AG08396 (cell line): ENCODE measurements around the gene TPT1.

Experiments
- DNase-seq: peaks from one replicate; pipeline ENCODE4 v3.0.0; 2012; ENCODE audit warnings: low spot score, mixed read lengths

The TPT1 gene

DNA sequence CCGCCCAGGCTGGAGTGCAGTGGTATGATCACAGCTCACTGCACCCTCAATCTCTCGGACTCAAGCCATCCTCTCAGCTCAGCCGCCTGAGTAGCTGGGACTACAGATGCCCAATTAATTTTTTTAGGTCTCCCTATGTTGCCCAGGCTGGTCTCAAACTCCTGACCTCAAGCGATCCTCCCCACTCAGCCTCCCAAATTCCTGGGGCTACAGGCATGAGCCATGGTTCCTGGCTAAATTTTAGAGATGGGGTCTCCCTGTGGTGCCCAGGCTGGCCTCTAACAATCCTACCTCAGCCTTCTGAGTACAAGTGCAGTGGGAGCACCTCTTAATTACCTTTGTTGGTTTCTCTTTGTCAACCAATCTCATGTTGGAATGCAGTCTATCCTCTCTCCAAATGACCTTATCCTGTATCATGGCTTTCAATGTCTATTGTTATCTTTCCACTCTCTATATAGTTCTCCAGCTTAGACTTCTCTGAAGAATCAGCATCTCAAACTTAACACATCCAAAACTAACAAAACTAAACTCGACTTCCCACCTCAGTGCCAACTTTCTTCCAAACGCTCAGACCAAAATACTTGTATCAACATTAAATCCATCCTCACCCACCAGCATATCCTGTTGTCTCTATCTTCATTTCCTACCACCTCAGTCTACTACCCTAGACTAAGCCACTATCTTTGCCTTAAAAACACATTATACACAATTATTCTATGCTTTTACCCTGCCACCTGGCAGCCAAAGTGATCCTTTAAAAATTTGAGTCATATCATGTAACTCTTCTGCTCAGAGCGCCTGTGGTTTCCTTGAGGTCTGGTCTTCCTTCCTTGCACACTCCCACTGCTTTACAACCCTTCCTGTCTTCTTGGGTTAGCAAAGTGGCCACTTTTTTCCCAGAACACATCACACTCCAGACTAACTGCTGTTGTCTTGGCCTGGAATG lies 6.7 kb downstream of the TPT1 start:
- no peak for DNase-seq

DNA sequence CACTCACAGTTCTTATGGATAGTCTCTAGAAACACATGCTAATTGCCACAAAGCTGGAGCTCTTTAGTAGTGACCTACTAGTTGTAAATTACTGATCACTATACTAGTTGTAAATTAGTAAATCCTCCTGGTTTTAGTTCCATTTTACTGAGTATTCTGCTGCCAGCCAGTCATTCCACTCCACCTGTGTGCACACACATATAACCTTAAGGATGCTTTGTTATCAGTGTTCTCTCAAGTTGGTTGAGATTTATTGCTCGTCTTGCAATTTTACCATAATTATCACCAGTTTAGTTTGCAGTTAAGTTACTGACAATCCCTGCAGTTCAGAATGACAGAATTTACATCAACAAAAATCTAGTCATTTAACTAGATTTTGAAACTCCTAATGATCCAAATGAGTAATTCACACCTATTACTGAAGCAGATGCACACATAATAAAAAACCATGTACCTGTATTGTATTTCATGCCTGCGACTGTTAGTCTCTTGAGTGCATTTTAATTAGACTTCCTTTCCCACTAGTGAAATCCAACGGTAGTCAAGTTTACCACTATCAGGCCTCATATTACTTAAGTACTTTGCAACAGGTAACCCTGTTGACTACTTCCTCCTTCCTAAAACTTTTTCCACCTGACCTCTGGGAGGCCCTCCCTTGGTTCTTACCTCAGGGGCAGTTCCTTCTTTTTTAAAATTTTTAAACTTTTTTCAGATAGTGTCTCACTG lies 7.6 kb downstream of the TPT1 start:
- DNase-seq, result no peak

DNA sequence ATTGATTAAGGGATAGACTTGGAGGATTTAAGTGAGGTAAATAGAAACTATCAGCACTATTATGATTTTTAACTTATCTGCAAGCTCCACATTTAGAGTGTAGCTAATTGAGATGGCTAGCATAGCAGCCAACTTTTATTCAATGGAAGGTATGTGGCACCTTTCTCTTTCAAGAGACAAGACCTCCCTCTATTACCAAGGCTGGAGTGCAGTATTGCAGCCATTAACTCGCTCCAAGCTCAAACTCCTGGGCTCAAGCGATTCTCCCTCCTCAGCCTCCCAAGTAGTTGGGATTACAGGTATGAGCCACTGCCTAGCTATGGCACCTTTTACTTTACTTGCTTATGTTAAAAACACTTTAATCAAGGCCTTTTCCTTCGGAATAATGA lies 8.2 kb downstream of the TPT1 start:
- DNase-seq, result no peak

DNA sequence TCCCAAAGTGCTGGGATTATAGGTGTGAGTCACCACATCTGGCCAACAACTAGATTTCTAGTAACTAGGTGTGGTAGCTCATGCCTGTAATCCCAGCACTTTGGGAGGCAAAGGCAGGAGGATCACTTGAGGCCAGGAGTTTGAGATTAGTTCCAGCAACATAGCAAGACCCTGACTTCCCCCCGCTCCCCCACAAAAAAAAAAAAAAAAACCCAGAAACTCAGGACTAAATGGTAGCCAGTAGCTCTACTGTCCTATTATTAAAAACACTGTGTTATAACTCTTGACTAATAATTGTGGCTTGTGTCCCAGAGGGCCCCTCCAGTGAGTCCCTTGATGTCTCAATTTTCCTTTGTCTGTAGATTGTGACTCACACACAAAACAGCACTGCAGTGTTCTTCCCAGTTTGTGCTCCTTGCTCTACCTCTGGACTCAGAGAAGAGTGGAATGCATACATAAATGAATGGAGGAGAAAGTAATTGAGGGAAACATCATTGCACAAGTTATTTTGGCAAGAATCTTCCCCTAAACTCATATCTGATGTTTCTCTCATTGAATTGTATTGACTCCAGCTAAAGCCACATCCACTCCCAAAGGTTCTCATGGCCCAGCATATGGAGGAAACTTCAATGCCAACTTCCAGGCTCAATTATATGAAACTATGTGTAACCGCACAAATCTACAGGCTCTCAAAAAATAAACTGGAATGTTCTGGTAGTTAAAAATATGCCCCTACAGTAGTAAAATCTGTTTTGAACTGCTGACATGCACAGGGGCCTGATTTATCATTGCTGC lies 8.8 kb downstream of the TPT1 start:
- no peak for DNase-seq

DNA sequence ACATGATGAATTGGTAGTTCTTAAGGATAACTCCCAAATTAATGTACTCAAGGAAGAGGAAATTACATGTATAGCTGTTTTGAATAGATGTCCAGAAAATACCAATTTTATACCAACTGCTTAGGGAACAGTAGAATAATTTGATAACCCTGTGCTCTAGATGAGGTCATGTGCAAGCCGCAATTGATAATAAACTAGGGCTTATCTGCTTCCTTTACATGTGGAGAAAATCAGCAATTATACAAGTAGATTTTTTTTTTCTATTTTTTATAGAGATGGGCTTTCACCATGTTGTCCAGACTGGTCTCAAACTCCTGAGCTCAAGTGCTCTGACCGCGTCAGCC lies 9.3 kb downstream of the TPT1 start:
- DNase-seq, result no peak

DNA sequence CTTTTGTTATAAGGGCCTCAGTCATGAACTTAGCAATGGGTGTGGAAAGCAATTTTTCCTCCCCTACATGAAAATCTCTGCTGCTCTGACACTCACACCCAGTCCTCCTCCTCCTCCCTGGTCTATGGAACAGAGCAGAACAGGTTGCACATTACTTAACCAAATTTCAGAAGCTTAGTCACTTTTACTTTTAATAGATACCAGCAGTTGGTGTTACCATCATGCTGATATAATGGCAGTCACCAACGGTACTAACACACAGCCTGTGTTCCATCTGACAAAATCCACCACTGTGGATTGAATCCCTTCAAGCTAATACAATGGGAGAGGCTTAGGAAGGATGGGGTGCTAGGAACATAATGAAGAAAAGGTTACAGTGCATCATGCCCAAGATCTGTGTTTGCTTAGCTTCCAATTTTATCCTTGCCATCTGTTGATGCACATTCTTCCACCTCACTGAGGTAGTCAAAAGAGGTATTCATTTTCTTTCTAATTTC lies 9.8 kb downstream of the TPT1 start:
- DNase-seq, result no peak

DNA sequence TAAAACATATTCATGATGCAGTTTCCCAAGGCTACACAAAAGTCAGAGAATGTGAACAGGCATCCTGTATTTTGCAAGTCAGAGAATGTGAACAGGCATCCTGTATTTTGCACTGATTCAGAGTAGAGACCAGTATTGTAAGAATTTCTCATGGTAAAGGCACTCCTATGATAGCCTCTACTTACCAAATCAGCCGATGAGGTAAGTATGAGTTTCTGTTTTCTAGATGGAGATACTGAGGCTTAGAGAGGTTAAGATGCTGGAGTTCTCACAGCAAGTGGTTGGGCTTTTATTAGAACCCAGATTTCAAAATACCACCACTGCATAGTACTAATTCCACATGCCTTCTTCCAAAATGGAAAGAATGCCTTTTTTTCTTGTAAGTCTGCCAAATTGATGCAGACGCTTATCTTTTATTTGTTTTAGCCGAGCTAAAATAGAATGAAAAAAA lies 12.3 kb downstream of the TPT1 start:
- DNase-seq, result no peak

DNA sequence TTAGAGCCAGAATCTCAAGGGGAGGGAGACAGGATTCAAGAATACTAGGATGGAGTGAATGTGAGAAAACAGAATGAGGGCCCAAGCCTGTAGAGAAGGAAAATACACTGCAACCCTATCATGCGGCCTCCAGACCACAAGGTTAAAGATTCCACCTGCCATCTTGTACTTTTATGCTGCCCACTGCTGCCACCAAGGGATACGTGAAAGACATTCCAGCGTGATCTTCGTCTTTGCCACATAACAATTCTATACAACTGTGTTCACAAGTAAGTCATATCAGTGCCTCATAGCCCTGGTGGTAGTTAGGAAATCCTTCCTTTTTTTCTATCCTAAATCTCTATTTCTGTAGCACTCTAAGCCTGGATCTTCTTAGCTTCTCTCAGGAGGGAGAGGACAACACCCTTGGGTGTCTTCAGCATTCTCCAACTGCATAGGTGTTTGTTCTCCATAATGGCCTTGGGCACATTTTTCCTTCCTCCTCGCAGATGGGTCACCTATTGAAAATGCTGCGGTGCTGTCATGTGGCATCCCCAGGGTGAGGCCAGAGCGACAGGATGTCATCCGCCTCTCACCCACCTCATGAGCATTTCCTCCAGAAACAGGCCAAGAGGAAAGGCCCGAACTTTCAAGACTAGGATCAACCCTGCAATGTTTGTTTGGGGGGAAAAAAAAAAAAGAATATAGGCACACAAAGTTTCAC lies 13.6 kb downstream of the TPT1 start:
- DNase-seq, result no peak

DNA sequence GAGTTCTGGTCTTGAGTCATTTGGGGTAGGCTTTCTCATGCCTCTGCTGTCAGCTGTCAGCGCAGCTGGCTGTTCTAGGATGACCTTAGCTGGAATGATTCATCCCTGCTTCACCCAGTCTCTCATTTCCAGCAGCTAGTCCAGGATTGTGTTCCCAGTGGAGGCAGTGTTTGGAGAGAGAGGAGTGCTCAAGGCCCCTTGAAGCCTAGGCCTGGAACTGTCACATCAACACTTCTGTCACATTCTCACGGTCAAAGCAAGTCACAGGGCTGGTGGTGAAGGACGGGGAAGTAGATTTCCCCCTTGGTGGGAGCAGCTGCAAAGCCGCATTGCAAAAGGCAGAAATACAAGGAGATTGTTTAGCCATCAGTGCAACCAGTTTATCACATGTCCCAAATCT lies 15.2 kb downstream of the TPT1 start:
- DNase-seq, result peak; percentile 76

DNA sequence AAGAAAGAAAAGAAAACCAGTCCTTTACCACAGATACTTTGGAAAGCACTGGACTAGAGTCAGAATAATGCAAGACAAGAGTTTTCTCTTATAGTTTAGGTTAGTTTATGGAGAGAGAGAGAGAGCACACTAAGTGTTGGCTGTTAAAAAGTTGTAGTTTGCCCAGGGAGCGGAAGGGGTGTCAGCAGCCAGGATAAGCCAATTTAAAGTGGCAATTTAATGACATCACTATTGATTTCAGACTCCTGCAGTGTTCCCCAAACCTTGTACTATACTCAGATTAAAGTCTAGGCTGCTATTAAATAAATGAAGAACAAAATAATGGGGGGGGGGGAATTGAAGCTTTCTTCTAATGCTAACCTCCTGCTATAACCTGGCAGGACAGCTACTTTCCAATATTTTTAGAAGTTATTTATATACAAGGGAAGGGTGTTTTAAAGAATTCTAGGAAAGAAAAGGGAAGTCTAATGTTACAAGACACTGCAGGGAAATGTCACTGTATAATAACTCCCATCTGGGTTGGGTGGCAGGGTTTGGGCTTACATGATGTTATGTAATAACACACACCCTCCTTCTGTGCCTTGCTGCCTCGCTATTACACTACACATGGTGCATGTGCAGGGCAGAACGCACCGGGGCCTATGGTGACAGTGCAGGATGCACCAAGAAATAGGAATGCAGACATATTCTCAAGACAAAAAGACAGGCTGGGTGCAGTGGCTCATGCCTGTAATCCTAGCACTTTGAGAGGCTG lies 19.9 kb downstream of the TPT1 start:
- DNase-seq, result no peak

DNA sequence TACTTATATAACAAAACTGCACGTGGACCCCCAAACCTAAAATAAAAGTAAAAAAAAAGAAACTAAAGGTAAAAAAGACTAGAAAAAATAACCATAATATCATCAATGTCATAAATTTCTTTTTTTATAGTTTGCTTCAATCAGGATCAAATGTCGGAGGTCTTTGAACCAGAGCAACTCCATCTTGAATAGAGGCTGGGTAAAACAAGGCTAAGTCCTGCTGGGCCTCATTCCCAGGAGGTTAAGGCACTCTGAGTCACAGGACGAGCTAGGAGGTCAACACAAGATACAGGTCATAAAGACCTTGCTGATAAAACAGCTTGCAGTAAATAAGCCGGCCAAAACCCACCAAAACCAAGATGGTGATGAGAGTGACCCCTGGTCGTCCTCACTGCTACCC lies 24.0 kb downstream of the TPT1 start:
- DNase-seq, result no peak

DNA sequence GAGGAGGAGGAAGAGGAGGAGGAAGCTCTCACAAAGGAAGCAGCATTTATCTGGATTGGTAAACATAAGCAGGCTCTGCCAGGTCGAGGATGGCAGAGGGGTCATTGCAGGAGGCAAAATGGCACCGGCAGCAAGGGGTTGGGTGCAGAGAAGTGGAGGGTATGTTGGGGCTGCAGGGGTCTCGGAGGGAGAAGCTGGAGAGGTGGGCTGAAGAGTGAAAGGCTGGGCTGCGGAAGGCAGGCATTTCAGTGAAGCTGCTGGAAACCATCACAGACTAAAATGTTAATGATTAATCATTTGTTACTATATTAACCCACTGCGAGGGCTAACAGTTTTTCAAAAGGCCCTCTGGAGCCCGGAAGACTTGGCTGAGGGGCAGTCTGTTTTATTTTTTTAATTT lies 24.6 kb downstream of the TPT1 start:
- DNase-seq, result no peak

DNA sequence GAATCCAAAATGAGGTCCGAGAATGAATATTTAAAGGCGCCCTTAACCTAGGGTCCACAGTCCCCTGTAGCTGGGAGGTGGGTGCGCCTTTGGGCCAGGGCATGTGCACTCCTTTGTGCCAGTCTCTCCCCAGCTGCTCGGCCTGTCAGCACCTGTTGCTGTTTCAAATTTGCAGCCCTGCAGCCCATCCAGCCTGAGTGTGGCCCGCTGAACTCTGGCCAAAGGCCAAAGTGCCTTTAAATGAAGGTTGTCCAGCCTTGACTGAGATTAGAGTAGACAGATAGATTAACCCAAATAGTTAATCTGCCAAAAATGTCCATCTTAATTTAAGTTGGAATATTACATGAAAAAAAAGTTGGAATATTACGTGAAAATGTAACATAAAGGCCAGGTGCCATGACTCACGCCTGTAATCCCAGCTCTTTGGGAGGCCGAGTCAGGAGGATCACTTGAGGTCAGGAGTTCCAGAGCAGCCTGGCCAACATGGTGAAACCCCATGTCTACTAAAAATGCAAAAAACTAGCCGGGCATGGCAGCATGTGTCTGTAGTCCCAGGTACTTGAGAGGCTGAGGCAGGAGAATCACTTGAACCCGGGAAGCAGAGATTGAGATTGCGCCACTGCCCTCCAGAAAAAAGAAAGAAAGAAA lies 25.3 kb downstream of the TPT1 start:
- DNase-seq, result no peak

DNA sequence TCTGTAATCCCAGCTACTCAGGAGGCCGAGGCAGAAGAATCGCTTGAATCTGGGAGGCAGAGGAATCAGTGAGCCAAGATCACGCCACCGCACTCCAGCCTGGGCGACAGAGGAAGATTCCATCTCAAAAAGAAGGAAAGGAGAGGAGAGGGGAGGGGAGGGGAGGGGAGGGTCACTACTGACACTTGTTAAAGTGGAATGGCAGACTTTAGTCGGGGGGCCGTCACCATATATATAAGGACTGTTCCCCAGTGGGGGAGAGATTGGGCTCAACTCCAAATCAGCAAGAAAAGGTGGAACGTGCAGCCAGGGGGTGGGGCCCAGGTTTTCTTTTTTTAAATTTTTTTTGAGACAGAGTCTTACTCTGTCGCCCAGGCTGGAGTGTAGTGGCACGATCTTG lies 26.2 kb downstream of the TPT1 start:
- DNase-seq, result no peak

DNA sequence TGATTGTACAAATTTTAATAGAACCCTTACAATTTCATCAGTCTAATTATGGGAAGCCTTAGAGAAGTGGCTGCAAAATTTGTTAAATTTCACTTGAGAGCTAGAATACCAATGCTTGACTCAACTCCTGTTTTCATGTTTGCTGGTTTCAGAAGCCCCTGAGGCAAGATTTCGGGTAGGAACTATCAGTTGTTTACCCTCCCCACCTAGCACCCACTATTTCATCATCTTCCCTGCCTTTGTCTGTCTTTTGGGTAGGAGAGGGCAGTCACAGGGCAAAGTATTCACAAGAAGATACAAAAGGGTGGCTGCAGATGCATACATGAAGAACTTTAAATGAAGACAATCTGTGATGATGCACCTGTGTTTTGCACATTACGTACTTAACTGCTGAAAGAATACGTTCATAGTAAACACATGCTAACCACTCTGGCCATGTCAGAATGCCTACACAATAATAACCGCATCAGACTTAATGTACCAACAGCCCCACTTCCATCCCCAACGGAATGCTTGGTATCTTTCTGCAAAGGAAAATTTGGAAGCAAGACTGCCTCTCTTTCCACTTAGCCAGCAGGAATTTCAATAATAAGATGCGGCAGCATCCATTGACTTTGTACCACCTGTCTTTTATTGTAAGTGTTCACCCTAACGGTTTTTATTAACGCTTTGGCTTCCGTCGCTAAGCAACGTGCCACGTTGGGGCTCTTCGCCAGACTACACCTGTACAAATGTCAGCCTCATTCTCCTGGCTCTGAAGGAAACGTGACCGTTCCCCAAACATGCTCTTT lies 30.4 kb downstream of the TPT1 start:
- no peak for DNase-seq

DNA sequence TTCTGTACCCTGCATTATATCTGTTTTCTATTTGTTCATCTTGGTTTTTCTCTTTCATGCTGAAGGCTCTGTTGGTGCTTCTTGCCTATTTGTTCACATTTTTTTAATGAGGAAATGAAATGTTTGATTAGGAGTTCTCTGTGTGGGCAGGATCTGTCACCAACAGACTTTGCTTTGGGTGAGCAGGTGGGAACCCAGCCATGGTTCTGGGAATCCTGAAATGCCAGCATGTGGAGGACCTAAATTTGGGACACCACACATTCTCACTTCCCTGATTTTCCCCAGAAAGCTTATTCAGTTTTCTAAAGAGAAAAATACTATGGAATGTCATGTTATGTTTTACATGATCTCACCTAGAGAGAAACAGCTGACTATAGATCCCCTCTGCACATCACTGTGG lies 34.0 kb downstream of the TPT1 start:
- no peak for DNase-seq

DNA sequence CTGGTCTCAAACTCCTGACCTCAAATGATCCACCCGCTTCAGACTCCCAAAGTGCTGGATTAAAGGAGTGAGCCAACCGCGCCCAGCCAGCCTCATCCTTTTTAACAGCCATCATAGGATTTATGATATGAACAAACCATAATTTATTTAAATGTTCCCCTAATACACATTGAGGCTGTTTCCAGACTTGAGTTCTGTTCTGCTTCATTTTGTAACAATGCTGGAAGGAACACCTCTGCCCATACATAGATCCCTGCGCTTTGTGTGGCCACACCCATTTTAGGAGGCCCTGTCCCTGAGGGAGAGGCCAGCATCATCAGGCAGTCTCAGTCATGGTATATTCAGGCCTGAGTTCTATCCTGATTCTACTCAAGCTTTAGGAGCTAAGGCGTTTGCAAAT lies 35.9 kb downstream of the TPT1 start:
- DNase-seq, result no peak

DNA sequence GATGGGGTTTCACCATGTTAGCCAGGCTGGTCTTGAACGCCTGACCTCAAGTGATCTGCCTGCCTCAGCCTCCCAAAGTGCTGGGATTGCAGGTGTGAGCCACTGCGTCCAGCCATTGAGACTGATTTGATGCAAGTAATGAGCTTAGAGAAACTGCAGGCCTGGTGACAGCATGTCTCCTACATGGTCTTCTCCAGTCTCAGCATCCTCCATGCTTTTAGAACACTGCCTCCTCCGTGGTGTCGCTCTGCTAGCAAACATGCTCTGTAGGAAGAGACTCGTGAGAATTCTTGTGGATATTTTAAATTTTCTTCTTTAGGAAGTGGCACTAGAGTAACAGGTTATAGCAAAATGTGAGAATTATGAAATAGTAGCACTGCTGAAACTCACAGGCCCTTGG lies 37.1 kb downstream of the TPT1 start:
- no peak for DNase-seq

DNA sequence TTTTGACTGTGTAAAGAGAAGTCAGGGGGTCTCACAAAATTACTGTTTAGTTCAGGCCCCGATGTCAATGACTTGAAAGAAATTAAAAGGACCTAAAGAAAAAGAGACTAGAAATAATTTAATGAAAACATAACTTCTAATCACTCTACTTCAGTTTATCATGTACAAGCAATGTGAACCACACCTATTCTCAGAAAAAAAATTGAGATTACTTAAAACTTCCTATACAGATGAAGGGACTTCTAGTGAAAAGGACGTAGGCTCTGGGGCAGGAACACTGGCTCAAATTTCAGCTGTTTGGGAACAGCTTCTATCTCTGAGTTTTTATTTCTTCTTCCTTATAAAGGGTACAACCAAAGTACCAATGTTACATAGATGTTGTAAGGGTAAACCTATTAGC lies 38.0 kb downstream of the TPT1 start:
- no peak for DNase-seq

DNA sequence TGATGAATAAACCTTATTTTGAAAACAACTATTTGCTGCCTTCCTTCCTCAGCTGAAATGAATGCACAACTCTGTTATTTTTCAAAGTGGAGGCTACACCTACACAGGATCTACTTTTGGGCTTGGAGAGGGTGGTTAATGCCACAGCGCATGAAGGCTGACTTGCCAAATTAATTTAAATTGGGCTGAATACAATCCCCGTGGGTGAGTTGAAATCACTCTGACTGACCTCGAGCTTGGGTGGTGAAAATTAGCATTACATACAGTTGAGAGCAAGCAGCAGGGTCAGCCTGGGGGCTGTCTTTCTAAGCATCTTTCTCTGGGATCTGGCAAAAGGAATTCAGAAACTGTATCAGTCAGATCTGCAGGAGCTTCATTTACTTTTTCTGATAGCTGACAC lies 38.5 kb downstream of the TPT1 start:
- DNase-seq, result no peak
